Spleen (tissue), 11 donors: ENCODE measurements around the gene HP. TPM values are rescaled to one million over a fixed set of nuclear protein-coding genes. Genes with fewer than 3 reads are reported as not detected.
"Not testable (repeated sequence)": the region's sequence is repeated elsewhere in the genome, so short reads cannot be mapped to it uniquely, and the experiment has no call there.

ENCODE experiments used
- DNase-seq: peaks from one replicate; pipeline ENCODE4 v3.0.0-alpha.2; 2020
- H3K27ac ChIP-seq, 8 donors: fragments of 200-600 bp; sonication (generic) in 7 of 8; 1 replicate in 4 of 8; 2 replicates in 4 of 8; pipeline versions ENCODE4 v1.5.0 to v1.8.0; 2016 to 2021; ENCODE audit warnings: inconsistent platforms in 4 of 8, mild to moderate bottlenecking in 4 of 8, moderate library complexity in 1 of 8
- H3K27me3 ChIP-seq, 7 donors: fragments of 200-600 bp; sonication (generic) in 6 of 7; replicated peaks in 1 of 7; 1 replicate in 4 of 7; 2 replicates in 3 of 7; pipeline versions ENCODE4 v1.5.0 to v1.8.0; 2016 to 2021; ENCODE audit warnings: inconsistent platforms in 3 of 7, mild to moderate bottlenecking in 1 of 7
- H3K36me3 ChIP-seq, 6 donors: fragments of 200-600 bp; sonication (generic) in 5 of 6; 1 replicate in 4 of 6; 2 replicates in 2 of 6; pipeline versions ENCODE4 v1.5.0 to v1.8.0; 2016 to 2021; ENCODE audit warnings: inconsistent platforms in 2 of 6
- H3K4me1 ChIP-seq, 6 donors: fragments of 200-600 bp; sonication (generic) in 5 of 6; 1 replicate in 3 of 6; 2 replicates in 3 of 6; pipeline versions ENCODE4 v1.5.0 to v1.8.0; 2016 to 2021; ENCODE audit warnings: inconsistent platforms in 3 of 6
- H3K4me3 ChIP-seq, 8 donors: fragments of 200-600 bp; sonication (generic) in 7 of 8; 1 replicate in 4 of 8; 2 replicates in 4 of 8; pipeline versions ENCODE4 v1.5.0 to v1.8.0; 2016 to 2021; ENCODE audit warnings: inconsistent platforms in 4 of 8, mild to moderate bottlenecking in 4 of 8, moderate library complexity in 2 of 8
- H3K9me3 ChIP-seq, 8 donors: fragments of 200-600 bp; sonication (generic) in 7 of 8; 1 replicate in 4 of 8; 2 replicates in 4 of 8; pipeline versions ENCODE4 v1.5.0 to v1.8.0; 2016 to 2021; ENCODE audit warnings: inconsistent platforms in 4 of 8
- POLR2A ChIP-seq, 3 donors: fragments of 450-650 bp; IDR thresholded peaks; one replicate each; pipeline ENCODE4 v1.5.1; 2017; ENCODE audit warnings: antibody characterized with exemption in 3 of 3, mild to moderate bottlenecking in 1 of 3
- POLR2AphosphoS5 ChIP-seq, 3 donors: sonication (generic); formaldehyde crosslinking; IDR thresholded peaks; one replicate each; pipeline ENCODE4 v1.5.1; 2017; ENCODE audit warnings: antibody characterized with exemption in 3 of 3
- WGBS, 5 donors: extraction: QIAGEN DNeasy Blood & Tissue Kit in 3 of 5; methylation state at CpG; one replicate each; pipeline versions ENCODE4 v1.1.5 to v1.1.7; 2013 to 2018; 5-methylcytosine and 5-hydroxymethylcytosine counted together
- intact Hi-C: fragments of 100-400 bp; cut with DNase I; formaldehyde crosslinking; loops from one replicate; pipeline ENCODE4 v1.15.0; 2023; ENCODE audit warnings: low total_unique reads
- polyA plus RNA-seq, 3 donors: library from polyadenylated mRNA; stranded (reverse); fragments of 200-250 nt; gene quantifications; one replicate each; pipeline ENCODE4 v1.2.1, GENCODE V29; 2013
- total RNA-seq, 7 donors: library from RNA; depleted of rRNA in 3 of 7; stranded (reverse); fragments of >200 nt in 3 of 7; fragmentation: NEBNext Ultra II Directional in 4 of 7; extraction: Animal tissue kit (Norgen Biotek cat#: 25700) in 4 of 7; gene quantifications; one replicate each; pipeline versions ENCODE4 v1.1.0 to v1.2.1, GENCODE V29; 2016 to 2021
- TF ChIP-seq, protein P1 (sequence below), 11 experiments: fragments of 200-600 bp in 7 of 11; fragments of 450-650 bp in 4 of 11; sonication (generic) in 4 of 11; IDR thresholded peaks in 8 of 11; conservative IDR thresholded peaks in 3 of 11; 1 replicate in 7 of 11; 2 replicates in 4 of 11; pipeline versions ENCODE4 v1.4.0 to v1.8.0; 2016 to 2021; ENCODE audit warnings: antibody characterized with exemption in 11 of 11, inconsistent platforms in 4 of 11, mild to moderate bottlenecking in 1 of 11
- donor health status: healthy with polysubstance abuse.
- donor health status: DM: no; HTN: no; CAD: no; lungs with moderate emphysema.
- donor health status: DM: no; HTN: no; CAD: no.
- donor health status: Bipolar disorder and iron deficiency.
- donor health status: healthy.
- donor health status: DM: no; HTN: no; CAD: no.
- donor health status: DM: yes; HTN: yes; CAD: no.

The HP gene
- total and polyA plus RNA-seq, 10 donors: 7.4 to 52.1 (median 15.2) TPM

- Histone ChIP-seq H3K27me3 (no peaks in the 10 kb centered on the region), H3K4me1 (peaks cover 0 to 14% (median 0%) of the 10 kb centered on the region in 6 donors), H3K27ac (no peak overlapping the region), H3K36me3 (peaks cover 0 to 20% (median 0%) of the 10 kb centered on the region in 6 donors), H3K4me3 (no peak overlapping the region), H3K9me3 (no peaks in the 10 kb centered on the region)
- WGBS, 5 donors: 49 to 74% (median 67%) methylated on average over 4 of the region's 4 CpGs
- no peak for TF ChIP-seq POLR2AphosphoS5 (IDR thresholded peaks at IDR 0.05)
- DNase-seq: no peak
- intact Hi-C loops: no loop called here
Measured at GRCh38 chr16:72068930-72069329, 14.6 kb downstream of the HP start.

DNA sequence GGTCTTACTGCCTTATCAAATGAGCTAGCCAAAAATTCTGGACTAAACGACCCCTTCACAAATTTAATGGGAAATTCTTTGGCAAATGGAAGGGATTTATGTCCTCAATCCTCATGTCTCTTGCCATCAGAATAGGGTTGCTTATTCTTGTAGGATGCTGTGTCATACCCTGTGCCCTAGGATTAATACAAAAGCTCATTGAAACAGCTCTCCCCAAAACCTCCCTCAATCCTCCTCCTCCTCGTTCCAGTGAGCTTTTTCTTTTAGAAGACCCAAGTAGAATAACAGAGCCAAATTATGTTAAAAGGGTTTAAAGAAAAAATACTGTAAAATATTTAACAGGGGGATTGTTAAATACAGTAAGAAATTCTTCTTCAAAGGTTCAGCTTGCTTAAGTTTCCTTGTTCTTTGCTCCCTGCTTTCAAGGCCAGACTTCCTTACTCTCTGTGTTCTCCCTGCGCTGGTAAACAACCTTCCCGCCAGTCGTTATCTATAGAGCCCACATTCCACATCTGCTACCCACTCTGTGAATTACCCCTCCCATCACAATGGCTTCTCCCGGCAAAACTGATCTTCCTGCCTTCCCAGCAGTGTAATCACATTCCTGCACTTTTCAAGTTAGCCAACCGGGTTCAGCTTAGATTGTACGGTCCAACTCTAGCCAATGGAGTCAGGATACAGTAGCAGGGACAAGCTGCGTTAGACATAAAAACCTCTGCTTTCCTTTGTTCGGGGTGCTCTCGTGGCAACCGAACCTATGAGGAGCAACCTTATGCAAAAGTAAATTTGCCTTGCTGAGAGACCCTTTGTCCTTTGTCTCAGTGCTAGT lies 18.4 kb downstream of the HP start:
- H3K4me1 ChIP-seq: peaks cover 0 to 9% (median 0%) of the 10 kb centered on the region in 6 donors
- TF ChIP-seq POLR2AphosphoS5 (IDR thresholded peaks at IDR 0.05): no peak
- TF ChIP-seq, protein P1, sequence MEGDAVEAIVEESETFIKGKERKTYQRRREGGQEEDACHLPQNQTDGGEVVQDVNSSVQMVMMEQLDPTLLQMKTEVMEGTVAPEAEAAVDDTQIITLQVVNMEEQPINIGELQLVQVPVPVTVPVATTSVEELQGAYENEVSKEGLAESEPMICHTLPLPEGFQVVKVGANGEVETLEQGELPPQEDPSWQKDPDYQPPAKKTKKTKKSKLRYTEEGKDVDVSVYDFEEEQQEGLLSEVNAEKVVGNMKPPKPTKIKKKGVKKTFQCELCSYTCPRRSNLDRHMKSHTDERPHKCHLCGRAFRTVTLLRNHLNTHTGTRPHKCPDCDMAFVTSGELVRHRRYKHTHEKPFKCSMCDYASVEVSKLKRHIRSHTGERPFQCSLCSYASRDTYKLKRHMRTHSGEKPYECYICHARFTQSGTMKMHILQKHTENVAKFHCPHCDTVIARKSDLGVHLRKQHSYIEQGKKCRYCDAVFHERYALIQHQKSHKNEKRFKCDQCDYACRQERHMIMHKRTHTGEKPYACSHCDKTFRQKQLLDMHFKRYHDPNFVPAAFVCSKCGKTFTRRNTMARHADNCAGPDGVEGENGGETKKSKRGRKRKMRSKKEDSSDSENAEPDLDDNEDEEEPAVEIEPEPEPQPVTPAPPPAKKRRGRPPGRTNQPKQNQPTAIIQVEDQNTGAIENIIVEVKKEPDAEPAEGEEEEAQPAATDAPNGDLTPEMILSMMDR (IDR thresholded peaks at IDR 0.05 in 8 of 11, conservative IDR thresholded peaks at IDR 0.05 in 3 of 11): no peak
- no peak for TF ChIP-seq POLR2A (IDR thresholded peaks at IDR 0.05)
- no peaks in the 10 kb centered on the region for H3K27me3 ChIP-seq
- peaks cover 0 to 31% (median under 1%) of the 10 kb centered on the region in 6 donors for H3K36me3 ChIP-seq
- intact Hi-C loops: no loop called here
- no peaks in the 10 kb centered on the region for H3K9me3 ChIP-seq
- no peak for DNase-seq
- no peak overlapping the region for H3K27ac ChIP-seq
- 66 to 82% (median 76%) methylated on average over 12 of the region's 12 CpGs for WGBS, 5 donors
- no peak overlapping the region for H3K4me3 ChIP-seq

DNA sequence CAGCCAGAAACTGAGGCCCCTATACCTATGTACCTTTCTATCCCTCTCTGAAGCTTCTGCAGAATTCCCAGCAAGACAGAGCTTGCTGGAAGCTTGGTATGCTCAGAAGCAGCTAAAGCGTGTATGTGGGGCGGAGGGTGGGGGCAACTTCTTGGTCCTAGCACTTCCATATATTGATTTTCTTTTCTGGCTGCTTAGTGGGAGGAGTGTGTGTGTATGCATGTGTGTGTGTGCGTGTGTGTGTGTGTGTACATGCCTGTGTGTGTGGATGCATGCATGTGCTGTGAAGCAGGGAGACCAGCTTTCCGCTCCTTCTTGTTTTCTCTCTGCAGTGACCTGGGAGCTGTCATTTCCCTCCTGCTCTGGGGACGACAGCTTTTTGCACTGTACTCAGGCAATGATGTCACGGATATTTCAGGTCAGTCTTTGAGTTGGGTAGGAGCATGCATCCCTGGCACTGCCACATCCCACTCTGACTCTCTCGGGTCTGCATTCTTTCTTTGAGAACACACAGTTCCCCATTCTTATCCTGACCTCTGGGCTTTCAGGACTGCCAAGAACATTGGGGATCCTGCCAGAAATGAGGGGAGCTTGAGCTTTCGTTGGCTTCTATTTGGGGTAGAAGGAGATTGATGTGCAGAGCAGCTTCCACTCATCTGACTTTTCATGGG lies 19.4 kb downstream of the HP start:
- no peaks in the 10 kb centered on the region for H3K9me3 ChIP-seq
- no peak for DNase-seq
- 78 to 92% (median 87%) methylated on average over 8 of the region's 8 CpGs for WGBS, 5 donors
- H3K27me3 ChIP-seq: no peaks in the 10 kb centered on the region
- H3K4me3 ChIP-seq: no peak overlapping the region
- TF ChIP-seq, protein P1 (IDR thresholded peaks at IDR 0.05 in 8 of 11, conservative IDR thresholded peaks at IDR 0.05 in 3 of 11): no peak
- TF ChIP-seq POLR2A (IDR thresholded peaks at IDR 0.05) (no peak), POLR2AphosphoS5 (IDR thresholded peaks at IDR 0.05) (no peak)
- peaks cover 0 to 6% (median 0%) of the 10 kb centered on the region in 6 donors for H3K4me1 ChIP-seq
- intact Hi-C loops: no loop called here
- no peak overlapping the region for H3K27ac ChIP-seq
- H3K36me3 ChIP-seq: peaks cover 0 to 40% (median 5%) of the 10 kb centered on the region in 6 donors

- H3K36me3 ChIP-seq: peaks cover 0 to 41% (median 5%) of the 10 kb centered on the region in 6 donors
- WGBS, 5 donors: 58 to 96% (median 73%) methylated on average over 2 of the region's 6 CpGs
- H3K27me3 ChIP-seq, H3K9me3 ChIP-seq, H3K27ac ChIP-seq, intact Hi-C loops, H3K4me3 ChIP-seq, H3K4me1 ChIP-seq, DNase-seq: not testable (repeated sequence)
Measured at GRCh38 chr16:72075067-72075466, 20.8 kb downstream of the HP start.

DNA sequence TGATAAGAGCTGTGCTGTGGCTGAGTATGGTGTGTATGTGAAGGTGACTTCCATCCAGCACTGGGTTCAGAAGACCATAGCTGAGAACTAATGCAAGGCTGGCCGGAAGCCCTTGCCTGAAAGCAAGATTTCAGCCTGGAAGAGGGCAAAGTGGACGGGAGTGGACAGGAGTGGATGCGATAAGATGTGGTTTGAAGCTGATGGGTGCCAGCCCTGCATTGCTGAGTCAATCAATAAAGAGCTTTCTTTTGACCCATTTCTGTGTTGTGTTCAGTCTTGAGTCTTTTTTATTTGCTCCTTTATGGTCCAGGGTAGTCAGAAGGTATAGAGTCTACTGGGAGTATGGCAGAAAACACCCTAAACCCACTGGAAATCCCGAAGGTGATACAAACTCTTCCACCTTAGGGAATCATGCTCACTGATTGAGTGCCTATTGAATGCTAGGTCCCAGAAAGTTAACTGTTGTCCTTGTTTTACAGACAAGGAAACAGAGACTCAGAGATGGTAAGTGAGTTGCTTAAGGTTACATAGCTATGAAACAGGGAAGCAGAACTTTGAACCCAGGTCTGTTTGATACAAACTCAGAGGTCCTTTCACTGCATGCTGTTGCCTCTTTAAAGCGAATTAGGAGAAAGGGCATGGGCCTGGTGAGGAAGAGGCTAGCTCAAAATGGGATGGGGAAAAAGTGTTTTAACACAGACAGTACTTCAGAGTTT lies 22.8 kb downstream of the HP start:
- DNase-seq, intact Hi-C loops, H3K9me3 ChIP-seq, H3K4me3 ChIP-seq, H3K27ac ChIP-seq, H3K27me3 ChIP-seq, H3K4me1 ChIP-seq: not testable (repeated sequence)
- H3K36me3 ChIP-seq: peaks cover 0 to 32% (median 5%) of the 10 kb centered on the region in 6 donors
- WGBS, 5 donors: 78 to 97% (median 92%) methylated on average over 1 to 3 of the region's 5 CpGs
